Adrenal gland (tissue), 5 donors: Measurements from ENCODE around the gene ERC1.

Experiments
- CTCF ChIP-seq, 6 experiments: fragments of 450-650 bp in 4 of 6; fragments of 200-600 bp in 2 of 6; sonication (generic) in 1 of 6; IDR thresholded peaks; 1 replicate in 5 of 6; 2 replicates in 1 of 6; pipeline versions ENCODE4 v1.5.1 to v1.8.0; 2016 to 2021; ENCODE audit warnings: antibody characterized with exemption in 6 of 6, mild to moderate bottlenecking in 2 of 6, moderate library complexity in 1 of 6
- POLR2A ChIP-seq, 2 donors: fragments of 450-650 bp; IDR thresholded peaks; one replicate each; pipeline ENCODE4 v1.6.1; 2017; ENCODE audit warnings: antibody characterized with exemption in 2 of 2, mild to moderate bottlenecking in 2 of 2, moderate library complexity in 1 of 2
- donor health status: DM: no; HTN: no; CAD: no.

GRCh38 chr12:1517007-1517406 lies 526.0 kb downstream of the ERC1 start:
- TF ChIP-seq CTCF (IDR thresholded peaks at IDR 0.05) (no peak), POLR2A (IDR thresholded peaks at IDR 0.05) (no peak)
